K562 (cell line): ENCODE results near the gene CSK. TPM values are rescaled to one million over a fixed set of nuclear protein-coding genes. Genes with fewer than 3 reads are reported as not detected.

ENCODE experiments used
- ATAC-seq: fragments of 200-7000 bp; cut with Tn5 transposase; 3 replicates; pipeline ENCODE4 v1.9.1; 2020; ENCODE audit warnings: moderate library complexity
- BruUV-seq: library from RNA; stranded (reverse); fragments of 400-500 nt; replicated peaks from 2 replicates; lab custom pipeline; 2021; lab: Mats Ljungman, UMichigan
- CTCF ChIA-PET: fragments of 300-600 bp; formaldehyde crosslinking; extraction: SDS; loops from one replicate; lab custom pipeline; 2021; ENCODE audit warnings: low intra/inter-chr PET ratio; lab: Yijun Ruan, JAX
- POLR2A ChIA-PET: fragments of 300-600, 350-650 bp; sonication (Branson Sonifier 250); formaldehyde crosslinking; extraction: SDS; loops from one replicate; lab custom pipeline; 2021; ENCODE audit warnings: antibody characterized with exemption, inconsistent platforms; lab: Yijun Ruan, JAX
- DNase-seq, 4 experiments: peaks; one replicate each; pipeline versions ENCODE4 v3.0.0 to v3.0.0-alpha.2; 2011 to 2018; ENCODE audit warnings: low spot score in 3 of 4, mixed read lengths in 3 of 4; ENCODE audit errors: extremely low read depth in 1 of 4
- FAIRE-seq: peaks from 2 replicates; lab custom pipeline; 2011; peaks lifted over from hg19 to GRCh38; lab: Jason Lieb, UNC
- H2AFZ ChIP-seq: 2 replicates; pipeline ENCODE4 v1.6.0; 2011; ENCODE audit warnings: low read depth, low read length, control low read depth, inconsistent platforms
- H3K27ac ChIP-seq: fragments of 200-600 bp; 3 replicates; pipeline ENCODE4 v1.8.0; 2011; ENCODE audit warnings: low read depth, mild to moderate bottlenecking, control low read depth, inconsistent platforms, low read length, moderate library complexity, mixed read lengths; ENCODE audit errors: extremely low read depth
- H3K27me3 ChIP-seq, 2 experiments: fragments of 300-600 bp in 1 of 2; 2 replicates in 1 of 2; 3 replicates in 1 of 2; pipeline versions ENCODE4 v1.6.0 to v1.8.0; 2011; ENCODE audit warnings: inconsistent platforms in 2 of 2, low read length in 2 of 2, mild to moderate bottlenecking in 1 of 2, mixed read lengths in 1 of 2, moderate library complexity in 1 of 2; ENCODE audit not compliant: control insufficient read depth in 2 of 2, insufficient read depth in 2 of 2
- H3K36me3 ChIP-seq: fragments of 300-600 bp; 3 replicates; pipeline ENCODE4 v1.8.0; 2011; ENCODE audit warnings: mild to moderate bottlenecking, low read length, inconsistent platforms; ENCODE audit not compliant: control insufficient read depth, insufficient read depth
- H3K4me1 ChIP-seq, 2 experiments: fragments of 200-600 bp in 1 of 2; replicated peaks in 1 of 2; 2 replicates in 1 of 2; 3 replicates in 1 of 2; pipeline versions ENCODE4 v1.5.1 to v1.8.0; 2011; ENCODE audit warnings: inconsistent platforms in 2 of 2, low read length in 2 of 2, mild to moderate bottlenecking in 1 of 2, mixed read lengths in 1 of 2, moderate library complexity in 1 of 2; ENCODE audit not compliant: control insufficient read depth in 2 of 2, insufficient read depth in 2 of 2
- H3K4me2 ChIP-seq: 2 replicates; pipeline ENCODE4 v1.6.1; 2011; ENCODE audit warnings: low read length, control low read depth, inconsistent platforms, mixed read lengths; ENCODE audit not compliant: insufficient read depth
- H3K4me3 ChIP-seq: fragments of 200-600 bp; sonication (generic), shearing (Covaris generic); 2 replicates; pipeline ENCODE4 v1.5.1; 2016; ENCODE audit warnings: control low read depth, inconsistent platforms
- H3K79me2 ChIP-seq: fragments of 200-600 bp; 3 replicates; pipeline ENCODE4 v1.8.0; 2011; ENCODE audit warnings: low read length, inconsistent platforms; ENCODE audit not compliant: control insufficient read depth, insufficient read depth
- H3K9ac ChIP-seq, 2 experiments: 2 replicates each; pipeline versions ENCODE4 v1.6.0 to v1.6.1; 2011; ENCODE audit warnings: low read depth in 2 of 2, low read length in 2 of 2, control low read depth in 1 of 2, inconsistent platforms in 1 of 2, mild to moderate bottlenecking in 1 of 2, mixed read lengths in 1 of 2; ENCODE audit not compliant: insufficient read depth in 1 of 2
- H3K9me1 ChIP-seq: one replicate; pipeline ENCODE4 v1.6.0; 2011; ENCODE audit warnings: inconsistent platforms, mild to moderate bottlenecking, low read length, moderate library complexity; ENCODE audit not compliant: control insufficient read depth, insufficient read depth
- H3K9me3 ChIP-seq: replicated peaks from 2 replicates; pipeline ENCODE4 v1.5.1; 2011; ENCODE audit warnings: low read depth, low read length, inconsistent platforms; ENCODE audit not compliant: control insufficient read depth, insufficient read depth
- H4K20me1 ChIP-seq: replicated peaks from 2 replicates; pipeline ENCODE4 v1.6.1; 2011; ENCODE audit warnings: low read length, inconsistent platforms, mixed read lengths; ENCODE audit not compliant: control insufficient read depth, insufficient read depth
- ASH1L ChIP-seq: fragments of 450-650 bp; IDR thresholded peaks from 2 replicates; pipeline ENCODE4 v1.6.1; 2018; ENCODE audit warnings: borderline replicate concordance, mild to moderate bottlenecking, low read depth; ENCODE audit not compliant: partially characterized antibody
- EP400 ChIP-seq: fragments of 450-650 bp; IDR thresholded peaks from 2 replicates; pipeline ENCODE4 v1.6.1; 2017; ENCODE audit warnings: antibody characterized with exemption, mild to moderate bottlenecking, moderate library complexity
- MTA1 ChIP-seq: fragments of 450-650 bp; IDR thresholded peaks from 2 replicates; pipeline ENCODE4 v1.6.1; 2017; ENCODE audit warnings: borderline replicate concordance
- WGBS: fragments of 100-300 bp; shearing (Covaris generic); methylation state at CpG from one replicate; pipeline ENCODE4 v1.1.6; 2016; ENCODE audit warnings: low coverage, mixed read lengths; ENCODE audit not compliant: insufficient coverage; ENCODE audit errors: missing lambda C conversion rate; 5-methylcytosine and 5-hydroxymethylcytosine counted together
- in situ Hi-C: fragments of 300-500 bp; cut with MboI; formaldehyde crosslinking; loops from 4 replicates; pipeline ENCODE4 v1.15.0; 2018; ENCODE audit warnings: inconsistent platforms, mixed read lengths
- intact Hi-C: fragments of 100-400 bp; cut with micrococcal nuclease; formaldehyde crosslinking; loops from 2 replicates; pipeline ENCODE4 v1.14.2; 2022
- polyA plus RNA-seq, 8 experiments: library from polyadenylated mRNA; depleted of rRNA in 4 of 8; stranded (reverse) in 5 of 8; unstranded in 3 of 8; fragments of >200 nt; fragmentation: Nextera tagmentation in 2 of 8; fragmentation: Illumina TruSeq in 1 of 8; extraction: Ambion mirVana in 2 of 8; extraction: Trizol in 1 of 8; gene quantifications; 2 replicates each; pipeline versions ENCODE4 v1.2.1 to v1.2.3, GENCODE V29; 2011 to 2014; ENCODE audit warnings: inconsistent platforms in 1 of 8, missing spikeins in 1 of 8
- total RNA-seq, 7 experiments: library from RNA; depleted of rRNA in 6 of 7; stranded (reverse); fragments of >200 nt in 6 of 7; fragmentation: Illumina TruSeq in 2 of 7; extraction: Trizol in 2 of 7; gene quantifications; 2 replicates each; pipeline versions ENCODE4 v1.2.1 to v1.2.3, GENCODE V29; 2011 to 2021; ENCODE audit warnings: low replicate concordance in 1 of 7
- TF ChIP-seq, protein P1 (sequence below): sonication (generic); formaldehyde crosslinking; IDR thresholded peaks from 2 replicates; pipeline ENCODE4 v1.8.0; 2023; ENCODE audit warnings: mild to moderate bottlenecking, missing genetic modification reagents
- TF ChIP-seq, protein P2 (sequence below): conservative IDR thresholded peaks from 2 replicates; pipeline ENCODE4 v1.6.1; 2011; ENCODE audit warnings: low read depth, mild to moderate bottlenecking, low read length; ENCODE audit not compliant: control insufficient read depth

The CSK gene
- total and polyA plus RNA-seq, 9 of the 15 experiments (the other 6 are each of a cell fraction or from before 2014, with no cell fraction given), result 1.5 to 112 (median 22.5) TPM

DNA sequence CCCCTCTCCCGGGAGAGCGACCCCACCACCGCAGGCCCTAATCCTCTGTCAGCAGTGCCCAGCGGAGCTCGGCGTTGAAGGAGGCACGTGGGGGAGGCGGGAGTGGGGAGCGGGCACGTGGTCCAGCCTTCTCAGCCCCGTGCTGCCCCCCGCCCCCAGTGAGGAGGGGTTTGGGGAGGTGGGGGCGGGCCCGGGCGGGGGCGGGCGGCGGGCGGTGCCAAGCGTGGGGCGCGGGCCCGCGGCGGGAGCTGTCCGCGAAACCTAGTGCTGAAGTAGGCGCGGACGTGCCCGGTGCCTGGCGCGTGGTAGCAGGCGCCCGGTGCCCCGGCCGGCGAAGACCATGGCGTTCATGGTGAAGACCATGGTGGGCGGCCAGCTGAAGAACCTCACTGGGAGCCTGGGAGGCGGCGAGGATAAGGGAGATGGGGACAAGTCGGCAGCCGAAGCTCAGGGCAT lies 44.5 kb downstream of the CSK start, which contains the start of gene CPLX3:
Gene CPLX3, plus strand, starts transcription at position 264 of the 456 bp plus-strand sequence. Its CDS starts 77 bp downstream, at position 341.
- Histone ChIP-seq H3K27me3 (peaks cover 21 to 60% of the 10 kb centered on the region in 2 experiments), H4K20me1 (peaks cover 13% of the 10 kb centered on the region; the same call in 1 of the 2 replicates), H3K9ac (no peak within 1 kb of the TSS), H3K4me2 (no peak within 1 kb of the TSS), H3K9me3 (no peaks in the 10 kb centered on the region), H3K4me3 (no peak within 1 kb of the TSS), H3K36me3 (no peaks in the 10 kb centered on the region), H2AFZ (no peak within 1 kb of the TSS), H3K9me1 (no peaks in the 10 kb centered on the region), H3K4me1 (peaks cover 0 to 12% of the 10 kb centered on the region in 2 experiments; a peak in 2 of 5 replicates), H3K79me2 (no peaks in the 10 kb centered on the region), H3K27ac (no peak within 1 kb of the TSS)
- 3% methylated on average over 15 of the region's 44 CpGs for WGBS
- DNase-seq, result peak; percentile 36 to 91 (median 80)
- no peak for FAIRE-seq
- BruUV-seq, result no TSS peak
- CTCF ChIA-PET, result no interaction called here
- intact Hi-C loops (no loop called here), in situ Hi-C loops (no loop called here)
- POLR2A ChIA-PET, result interaction anchor here (0.8 to 1.2 kb wide), 3 partner anchors 10 to 128 kb away, joined by 3 to 4 read pairs (median 4); no protein-coding TSS in a partner anchor
- ATAC-seq, result peak; percentile 71
- no peak for TF ChIP-seq MTA1
- no peak for TF ChIP-seq EP400
- TF ChIP-seq, protein P1, sequence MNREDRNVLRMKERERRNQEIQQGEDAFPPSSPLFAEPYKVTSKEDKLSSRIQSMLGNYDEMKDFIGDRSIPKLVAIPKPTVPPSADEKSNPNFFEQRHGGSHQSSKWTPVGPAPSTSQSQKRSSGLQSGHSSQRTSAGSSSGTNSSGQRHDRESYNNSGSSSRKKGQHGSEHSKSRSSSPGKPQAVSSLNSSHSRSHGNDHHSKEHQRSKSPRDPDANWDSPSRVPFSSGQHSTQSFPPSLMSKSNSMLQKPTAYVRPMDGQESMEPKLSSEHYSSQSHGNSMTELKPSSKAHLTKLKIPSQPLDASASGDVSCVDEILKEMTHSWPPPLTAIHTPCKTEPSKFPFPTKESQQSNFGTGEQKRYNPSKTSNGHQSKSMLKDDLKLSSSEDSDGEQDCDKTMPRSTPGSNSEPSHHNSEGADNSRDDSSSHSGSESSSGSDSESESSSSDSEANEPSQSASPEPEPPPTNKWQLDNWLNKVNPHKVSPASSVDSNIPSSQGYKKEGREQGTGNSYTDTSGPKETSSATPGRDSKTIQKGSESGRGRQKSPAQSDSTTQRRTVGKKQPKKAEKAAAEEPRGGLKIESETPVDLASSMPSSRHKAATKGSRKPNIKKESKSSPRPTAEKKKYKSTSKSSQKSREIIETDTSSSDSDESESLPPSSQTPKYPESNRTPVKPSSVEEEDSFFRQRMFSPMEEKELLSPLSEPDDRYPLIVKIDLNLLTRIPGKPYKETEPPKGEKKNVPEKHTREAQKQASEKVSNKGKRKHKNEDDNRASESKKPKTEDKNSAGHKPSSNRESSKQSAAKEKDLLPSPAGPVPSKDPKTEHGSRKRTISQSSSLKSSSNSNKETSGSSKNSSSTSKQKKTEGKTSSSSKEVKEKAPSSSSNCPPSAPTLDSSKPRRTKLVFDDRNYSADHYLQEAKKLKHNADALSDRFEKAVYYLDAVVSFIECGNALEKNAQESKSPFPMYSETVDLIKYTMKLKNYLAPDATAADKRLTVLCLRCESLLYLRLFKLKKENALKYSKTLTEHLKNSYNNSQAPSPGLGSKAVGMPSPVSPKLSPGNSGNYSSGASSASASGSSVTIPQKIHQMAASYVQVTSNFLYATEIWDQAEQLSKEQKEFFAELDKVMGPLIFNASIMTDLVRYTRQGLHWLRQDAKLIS (CRISPR knock-in tag), result no peak
- TF ChIP-seq ASH1L, result no peak
- TF ChIP-seq, protein P2, sequence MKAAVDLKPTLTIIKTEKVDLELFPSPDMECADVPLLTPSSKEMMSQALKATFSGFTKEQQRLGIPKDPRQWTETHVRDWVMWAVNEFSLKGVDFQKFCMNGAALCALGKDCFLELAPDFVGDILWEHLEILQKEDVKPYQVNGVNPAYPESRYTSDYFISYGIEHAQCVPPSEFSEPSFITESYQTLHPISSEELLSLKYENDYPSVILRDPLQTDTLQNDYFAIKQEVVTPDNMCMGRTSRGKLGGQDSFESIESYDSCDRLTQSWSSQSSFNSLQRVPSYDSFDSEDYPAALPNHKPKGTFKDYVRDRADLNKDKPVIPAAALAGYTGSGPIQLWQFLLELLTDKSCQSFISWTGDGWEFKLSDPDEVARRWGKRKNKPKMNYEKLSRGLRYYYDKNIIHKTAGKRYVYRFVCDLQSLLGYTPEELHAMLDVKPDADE, result 0 out of 2 replicates have a peak, but pooled peaks have one; percentile 27
